GM18951 (cell line): Measurements from ENCODE around the gene BCL3.

ENCODE experiments used
- POLR2A ChIP-seq: IDR thresholded peaks from 4 replicates; pipeline ENCODE4 v1.6.1; 2011; ENCODE audit warnings: mild to moderate bottlenecking; ENCODE audit not compliant: insufficient read length, insufficient read depth; ENCODE audit errors: extremely low read depth
- in situ Hi-C: fragments of 300-500 bp; cut with MboI; formaldehyde crosslinking; loops from one replicate; pipeline ENCODE4 v1.12.0; 2022; ENCODE audit warnings: low sequenced_read_pairs, mixed read lengths, inconsistent platforms; ENCODE audit not compliant: unreplicated experiment

Gene BCL3

DNA sequence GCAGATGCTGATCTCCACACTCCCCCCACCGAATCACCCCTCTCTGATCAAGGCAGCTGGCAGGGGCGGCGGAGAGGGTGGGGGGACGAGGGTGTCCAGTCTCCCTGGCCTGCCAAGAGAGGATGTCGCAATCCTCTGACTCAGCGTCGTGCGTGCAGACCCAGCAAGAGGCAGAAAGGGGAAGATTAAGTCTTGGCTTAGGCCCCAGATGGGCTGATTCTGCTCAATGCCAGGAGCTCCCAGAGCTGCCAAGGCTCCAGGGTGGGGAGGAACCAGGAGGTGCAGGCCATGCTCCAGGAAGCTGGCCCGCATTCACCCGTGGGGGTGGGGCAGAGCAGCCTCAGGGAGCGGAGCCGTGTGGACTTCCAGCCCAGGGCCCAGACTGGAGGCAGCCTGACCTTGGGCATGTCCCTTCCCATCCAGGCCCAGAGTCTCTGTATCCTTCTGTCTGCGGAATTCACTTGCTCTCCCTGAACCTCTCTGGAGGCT is 6.6 kb upstream of the BCL3 start:
- no peak for TF ChIP-seq POLR2A
- in situ Hi-C loops, result no loop called here

DNA sequence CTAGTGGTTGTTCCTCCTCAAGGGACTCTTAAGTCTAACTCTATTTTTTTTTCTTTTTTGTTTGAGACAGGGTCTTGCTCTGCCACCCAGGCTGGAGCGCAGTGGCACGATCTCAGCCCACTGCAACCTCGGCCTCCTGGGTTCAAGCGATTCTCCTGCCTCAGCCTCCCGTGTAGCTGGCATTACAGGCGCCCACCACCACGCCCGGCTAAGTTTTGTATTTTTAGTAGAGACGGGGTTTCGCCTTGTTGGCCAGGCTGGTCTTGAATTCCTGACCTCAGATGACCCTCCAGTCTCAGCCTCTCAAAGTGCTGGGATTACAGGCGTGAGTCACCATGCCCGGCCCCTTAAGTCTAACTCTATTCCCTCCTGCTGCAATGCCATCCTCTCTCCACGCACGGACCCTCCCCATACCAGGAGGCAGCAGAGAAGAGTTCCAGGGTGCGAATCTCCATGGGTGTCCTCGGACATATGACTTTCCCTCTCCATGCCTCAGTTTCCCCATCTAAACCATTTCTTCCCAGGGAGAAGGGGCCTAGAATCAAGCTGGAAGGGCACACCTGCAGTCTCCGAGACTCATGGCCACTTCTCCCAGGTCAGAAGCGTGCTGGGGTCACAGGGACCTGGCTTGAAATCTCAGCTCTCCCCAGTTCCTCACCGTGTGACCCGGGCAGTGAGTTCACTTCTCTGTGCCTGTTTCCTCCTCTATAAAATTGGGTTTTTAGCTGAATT is 6.0 kb upstream of the BCL3 start:
- TF ChIP-seq POLR2A, result no peak
- in situ Hi-C loops, result no loop called here

DNA sequence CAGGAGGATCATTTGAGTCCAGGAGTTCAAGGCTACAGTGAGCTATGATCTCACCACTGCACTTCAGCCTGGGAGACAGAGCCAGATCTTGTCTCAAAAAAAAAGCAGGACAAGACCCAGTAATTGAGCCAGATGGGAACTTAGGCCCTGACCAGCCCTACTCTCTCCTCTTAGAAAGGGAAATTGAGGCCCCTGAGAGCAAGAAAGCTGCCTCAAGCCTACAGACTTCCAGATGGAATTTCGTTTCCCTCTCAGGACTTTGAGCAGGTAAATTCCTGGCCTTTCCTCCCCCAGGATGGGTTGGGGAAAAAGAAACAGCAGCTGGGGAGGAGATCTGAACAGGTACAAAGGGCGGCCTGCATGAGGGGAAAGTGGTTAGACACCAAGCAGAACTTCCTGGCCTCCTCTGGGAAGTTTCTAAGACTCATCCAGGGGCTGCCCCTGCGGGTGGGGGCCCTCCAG is 3.6 kb upstream of the BCL3 start:
- no peak for TF ChIP-seq POLR2A

DNA sequence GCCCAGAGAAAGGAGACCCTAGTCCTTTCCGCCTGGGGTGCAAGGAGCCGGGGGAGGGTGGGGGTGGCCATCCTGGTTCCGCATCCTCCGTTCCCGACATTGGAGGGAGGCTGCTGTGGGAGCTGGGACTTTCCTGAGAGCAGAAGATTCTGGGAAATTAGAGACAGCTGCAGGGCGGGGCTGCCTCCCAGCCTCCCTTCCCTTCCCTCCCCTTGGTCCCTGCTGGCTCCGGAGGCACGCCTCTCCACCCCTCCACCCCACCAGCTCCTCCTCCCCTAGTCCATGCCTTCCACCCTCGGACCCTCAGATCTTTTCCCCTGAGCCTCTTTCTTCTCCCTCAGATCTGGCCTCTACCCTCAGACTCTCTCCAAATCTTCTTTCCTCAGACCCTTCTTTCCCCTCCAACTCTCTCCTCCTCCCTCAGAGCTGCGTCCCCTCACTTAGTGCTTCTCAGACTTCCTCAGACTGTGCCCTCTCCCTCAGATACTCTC is 3.1 kb upstream of the BCL3 start:
- in situ Hi-C loops, result no loop called here
- no peak for TF ChIP-seq POLR2A

More for the DNA sequence above, 3.6 kb upstream of the BCL3 start:
- in situ Hi-C loops, result no loop called here

DNA sequence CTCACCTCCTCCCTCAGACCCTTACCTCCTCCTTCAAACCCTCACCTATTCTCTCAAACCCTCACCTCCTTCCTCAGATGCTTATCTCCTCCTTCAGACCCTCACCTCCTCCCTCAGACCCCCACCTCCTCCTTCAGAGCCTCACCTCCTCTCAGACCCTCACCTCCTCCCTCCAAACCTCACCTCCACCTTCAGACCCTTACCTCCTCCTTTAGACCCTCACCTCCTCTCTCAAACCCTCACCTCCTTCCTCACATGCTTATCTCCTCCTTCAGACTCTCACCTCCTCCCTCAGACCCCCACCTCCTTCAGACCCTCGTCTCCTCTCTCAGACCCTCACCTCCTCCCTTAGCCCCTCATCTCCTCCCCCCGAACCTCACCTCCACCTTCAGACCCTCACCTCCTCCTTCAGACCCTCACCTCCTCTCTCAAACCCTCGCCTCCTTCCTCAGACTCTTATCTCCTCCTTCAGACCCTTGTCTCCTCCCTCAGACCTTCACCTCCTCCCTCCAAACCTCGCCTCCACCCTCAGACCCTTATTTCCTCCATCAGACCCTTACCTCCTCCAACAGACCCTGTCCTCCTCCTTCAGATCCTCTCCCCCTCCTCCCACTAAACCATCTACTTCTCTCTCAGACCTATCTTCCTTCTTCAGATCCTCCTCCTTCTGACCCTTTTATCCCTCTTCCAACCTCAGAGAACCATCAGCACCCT is 2.5 kb upstream of the BCL3 start:
- no peak for TF ChIP-seq POLR2A
- in situ Hi-C loops, result no loop called here

DNA sequence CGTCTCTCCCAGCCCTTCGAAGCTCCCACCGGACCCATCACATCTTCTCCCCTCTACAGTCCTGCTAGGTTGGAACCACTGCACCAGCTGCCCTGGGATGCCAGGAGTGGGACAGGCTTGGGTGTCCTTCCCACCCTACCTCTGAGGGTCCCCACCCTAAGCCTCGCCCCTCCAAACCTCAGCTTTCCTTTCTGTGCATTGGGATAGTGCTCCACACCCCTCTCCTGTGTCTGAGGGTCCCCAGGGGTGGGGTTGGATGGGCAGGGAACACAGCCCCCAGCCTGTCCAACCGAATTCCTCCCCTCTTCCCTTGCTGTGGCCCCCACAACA is 1.9 kb upstream of the BCL3 start:
- no peak for TF ChIP-seq POLR2A
- in situ Hi-C loops, result no loop called here

DNA sequence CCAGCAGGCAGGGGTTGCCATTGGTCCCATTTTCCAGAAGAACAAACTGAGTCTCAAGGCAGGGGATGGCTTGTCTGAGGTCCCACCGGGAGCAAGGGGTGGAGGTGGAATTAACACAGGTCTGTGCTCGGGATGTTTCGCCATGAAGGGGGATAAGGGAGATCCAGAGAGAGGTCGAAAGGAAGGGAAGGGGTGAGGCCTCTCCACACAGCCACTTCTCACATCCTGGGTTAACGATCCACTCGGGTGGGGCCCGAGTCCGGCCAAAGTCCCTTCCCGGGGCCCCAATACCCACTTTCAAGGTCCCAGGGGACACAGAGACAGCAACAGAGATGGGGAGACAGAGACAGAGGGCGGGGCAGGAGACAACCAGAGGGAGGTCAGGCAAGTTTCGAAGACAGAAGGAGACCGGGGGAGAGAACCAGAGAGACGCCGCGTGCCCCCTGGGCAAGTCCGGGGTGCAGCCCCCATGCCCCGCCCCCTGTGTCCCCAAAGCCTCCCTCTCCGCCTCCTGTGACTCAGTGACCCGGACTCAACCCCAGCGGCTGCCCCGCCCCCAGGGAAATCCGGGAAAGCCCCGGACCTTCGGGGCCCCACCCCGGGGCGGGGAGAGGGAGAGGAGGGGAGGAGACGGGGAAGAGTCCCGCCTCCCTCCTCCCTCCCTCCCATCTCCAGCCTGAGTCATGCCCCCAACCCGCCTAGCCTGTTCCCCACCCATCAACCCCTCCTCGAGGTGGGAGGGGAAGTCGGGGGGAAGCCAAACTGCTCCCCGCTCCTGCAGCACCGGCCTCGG is 1.4 kb upstream of the BCL3 start:
- in situ Hi-C loops, result no loop called here
- TF ChIP-seq POLR2A, result peak; percentile 53

DNA sequence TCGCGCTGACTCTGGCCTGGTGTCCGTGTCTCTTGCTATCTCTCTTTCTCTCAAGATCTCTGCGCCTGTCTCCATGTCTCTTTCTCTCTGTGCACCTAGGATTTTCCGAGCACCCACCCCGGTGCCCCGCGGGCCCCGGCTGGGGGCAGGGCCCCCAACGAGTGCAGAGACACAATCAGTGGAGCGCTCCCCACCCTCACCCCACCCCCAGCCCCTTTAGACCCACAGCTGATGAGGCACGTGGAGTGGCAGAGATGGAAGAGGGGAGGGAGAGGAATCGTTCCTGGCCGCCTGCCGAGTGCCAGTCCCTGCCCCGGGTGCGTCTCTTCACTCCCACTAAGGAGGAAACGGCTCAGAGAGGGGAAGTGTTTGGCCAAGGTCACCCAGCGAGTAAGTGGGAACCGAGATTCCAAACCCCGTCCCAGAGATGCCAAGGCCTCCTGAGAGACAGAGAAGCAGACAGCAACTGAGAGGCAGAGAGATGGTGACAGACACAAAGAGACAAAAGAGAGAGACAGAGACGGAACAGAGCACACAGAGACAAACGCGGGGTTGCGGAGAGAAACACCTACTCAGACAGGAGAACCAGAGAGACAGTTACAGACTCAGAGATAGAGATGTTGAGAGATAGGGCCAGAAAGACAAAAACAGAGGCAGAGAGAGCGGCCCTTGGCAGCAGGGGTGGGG is 626 bp upstream of the BCL3 start:
- no peak for TF ChIP-seq POLR2A
- in situ Hi-C loops, result no loop called here

DNA sequence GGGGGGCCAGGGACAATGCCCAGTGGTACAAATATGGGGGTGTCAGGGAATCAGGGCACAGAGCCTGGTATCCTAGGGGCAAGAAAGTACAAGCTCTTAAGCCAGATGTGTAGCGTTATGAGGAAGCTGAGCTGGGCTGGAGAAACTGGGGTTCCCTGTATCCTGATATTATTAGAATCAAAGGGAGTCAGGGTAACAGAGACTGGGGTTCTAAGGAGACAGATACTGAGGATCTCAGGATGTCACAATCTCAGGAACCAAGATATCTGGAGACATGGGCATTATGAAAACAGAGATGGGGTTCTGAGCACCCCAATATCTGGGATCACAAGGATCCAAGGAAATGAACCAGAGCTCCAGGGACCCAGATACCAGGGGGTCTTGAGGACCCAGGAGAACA is 784 bp downstream of the BCL3 start:
- no peak for TF ChIP-seq POLR2A
- in situ Hi-C loops, result no loop called here

DNA sequence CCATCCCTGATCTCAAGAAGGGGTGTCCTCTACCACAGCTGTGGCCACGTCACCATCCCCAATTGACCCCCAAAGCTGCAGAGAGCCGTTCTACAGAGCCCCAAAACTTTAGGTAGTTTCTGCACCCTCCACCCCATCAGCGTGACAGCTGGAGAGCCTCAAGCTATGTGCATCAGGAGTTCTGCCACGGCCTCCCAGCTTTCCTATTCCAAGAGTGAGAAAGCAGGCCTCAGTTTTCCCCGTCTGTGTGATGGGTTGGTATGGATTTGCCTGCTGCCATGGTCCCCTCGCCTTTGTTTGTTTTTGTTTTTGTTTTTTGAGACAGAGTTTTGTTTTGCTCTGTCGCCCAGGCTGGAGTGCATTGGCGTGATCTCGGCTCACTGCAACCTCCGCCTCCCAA is 1.5 kb downstream of the BCL3 start:
- no peak for TF ChIP-seq POLR2A
- in situ Hi-C loops, result no loop called here

DNA sequence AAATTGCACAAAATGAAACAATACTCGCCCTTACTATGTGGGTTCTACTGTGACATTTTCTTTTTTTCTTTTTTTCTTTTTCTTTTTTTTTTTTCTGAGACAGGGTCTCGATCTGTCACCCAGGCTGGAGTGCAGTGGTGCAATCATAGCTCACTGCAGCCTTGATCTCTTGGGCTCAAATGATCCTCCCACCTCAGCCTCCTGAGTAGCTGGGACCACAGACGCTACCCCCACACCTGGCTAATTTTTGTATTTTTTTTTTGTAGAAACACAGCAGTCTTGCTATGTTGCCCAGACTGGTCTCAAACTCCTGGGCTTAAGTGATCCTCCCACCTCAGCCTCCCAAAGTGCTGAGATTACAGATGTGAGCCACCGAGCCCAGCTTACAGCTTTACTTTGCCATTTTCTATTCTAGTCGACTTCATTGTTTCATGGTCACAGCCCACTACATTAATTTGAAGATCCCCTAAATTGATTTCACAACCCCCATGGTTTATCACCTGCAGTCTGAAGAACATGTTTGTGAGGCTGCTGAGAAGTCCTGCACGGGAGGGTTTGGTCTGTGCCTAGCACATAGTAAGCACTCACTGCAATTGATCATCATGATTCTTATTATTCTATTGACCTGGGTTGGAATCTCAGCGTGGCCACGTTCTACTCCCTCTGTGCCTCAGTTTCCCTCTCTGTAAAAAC is 3.8 kb downstream of the BCL3 start:
- TF ChIP-seq POLR2A, result no peak
- in situ Hi-C loops, result no loop called here
